GM06990 (cell line): Measurements from ENCODE around the gene ORAI1.

ENCODE experiments used
- DNase-seq: peaks from one replicate; pipeline ENCODE4 v3.0.0-alpha.2; 2011; ENCODE audit not compliant: insufficient read length; ENCODE audit errors: extremely low read depth
- H3K27me3 ChIP-seq: replicated peaks from 2 replicates; pipeline ENCODE4 v1.6.0; 2011; ENCODE audit warnings: low read length; ENCODE audit not compliant: control insufficient read depth, insufficient read depth
- H3K36me3 ChIP-seq: 2 replicates; pipeline ENCODE4 v1.5.1; 2011; ENCODE audit warnings: low read length; ENCODE audit not compliant: control insufficient read depth, insufficient read depth
- H3K4me3 ChIP-seq: replicated peaks from 2 replicates; pipeline ENCODE4 v1.5.1; 2011; ENCODE audit warnings: low read depth, mild to moderate bottlenecking, control low read depth, low read length
- CTCF ChIP-seq: IDR thresholded peaks from 2 replicates; pipeline ENCODE4 v1.5.1; 2011; ENCODE audit warnings: low read length, control low read depth, mild to moderate bottlenecking, inconsistent platforms; ENCODE audit not compliant: insufficient read depth, poor library complexity, severe bottlenecking

Gene ORAI1

GRCh38 chr12:121649819-121650353 is 23.6 kb downstream of the ORAI1 start:
- TF ChIP-seq CTCF: no peak
- DNase-seq: no peak
- H3K36me3 ChIP-seq: no peaks in the 10 kb centered on the region; the same call in 1 of the 2 replicates
- no peaks in the 10 kb centered on the region for H3K27me3 ChIP-seq
- no peak overlapping the region for H3K4me3 ChIP-seq

- DNase-seq: no peak
- H3K36me3 ChIP-seq: no peaks in the 10 kb centered on the region; the same call in 1 of the 2 replicates
- TF ChIP-seq CTCF: no peak
These were observed 25.0 kb downstream of the ORAI1 start for GRCh38 chr12:121651320-121651719.

GRCh38 chr12:121652767-121653497 is 26.6 kb downstream of the ORAI1 start:
- DNase-seq: no peak
- Histone ChIP-seq H3K36me3 (no peaks in the 10 kb centered on the region; the same call in 1 of the 2 replicates), H3K27me3 (no peaks in the 10 kb centered on the region), H3K4me3 (no peak overlapping the region)
- TF ChIP-seq CTCF: no peak

More at GRCh38 chr12:121651320-121651719, 25.0 kb downstream of the ORAI1 start:
- no peak overlapping the region for H3K4me3 ChIP-seq
- no peaks in the 10 kb centered on the region for H3K27me3 ChIP-seq

- Histone ChIP-seq H3K27me3 (no peaks in the 10 kb centered on the region), H3K36me3 (no peaks in the 10 kb centered on the region; the same call in 1 of the 2 replicates), H3K4me3 (no peak overlapping the region)
- no peak for DNase-seq
- TF ChIP-seq CTCF: no peak
These were observed 27.7 kb downstream of the ORAI1 start for GRCh38 chr12:121653999-121654398.

- TF ChIP-seq CTCF: no peak
- H3K27me3 ChIP-seq: no peaks in the 10 kb centered on the region
- DNase-seq: no peak
- no peak overlapping the region for H3K4me3 ChIP-seq
- no peaks in the 10 kb centered on the region; the same call in 1 of the 2 replicates for H3K36me3 ChIP-seq
These were observed 29.8 kb downstream of the ORAI1 start for GRCh38 chr12:121656122-121656521.
